ENCODE measurements around the gene CAP1. TPM values are rescaled to one million over a fixed set of nuclear protein-coding genes. Genes with fewer than 3 reads are reported as not detected.
A peak's percentile ranks its signal among the peaks of the same experiment; 100 is the strongest.

CAP1 gene, protein sequence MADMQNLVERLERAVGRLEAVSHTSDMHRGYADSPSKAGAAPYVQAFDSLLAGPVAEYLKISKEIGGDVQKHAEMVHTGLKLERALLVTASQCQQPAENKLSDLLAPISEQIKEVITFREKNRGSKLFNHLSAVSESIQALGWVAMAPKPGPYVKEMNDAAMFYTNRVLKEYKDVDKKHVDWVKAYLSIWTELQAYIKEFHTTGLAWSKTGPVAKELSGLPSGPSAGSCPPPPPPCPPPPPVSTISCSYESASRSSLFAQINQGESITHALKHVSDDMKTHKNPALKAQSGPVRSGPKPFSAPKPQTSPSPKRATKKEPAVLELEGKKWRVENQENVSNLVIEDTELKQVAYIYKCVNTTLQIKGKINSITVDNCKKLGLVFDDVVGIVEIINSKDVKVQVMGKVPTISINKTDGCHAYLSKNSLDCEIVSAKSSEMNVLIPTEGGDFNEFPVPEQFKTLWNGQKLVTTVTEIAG
- total RNA-seq (100 to 1,000 TPM; 177 to 234 (median 231) TPM), polyA plus RNA-seq (100 to 1,000 TPM; 286 to 412 (median 346) TPM)

DNA sequence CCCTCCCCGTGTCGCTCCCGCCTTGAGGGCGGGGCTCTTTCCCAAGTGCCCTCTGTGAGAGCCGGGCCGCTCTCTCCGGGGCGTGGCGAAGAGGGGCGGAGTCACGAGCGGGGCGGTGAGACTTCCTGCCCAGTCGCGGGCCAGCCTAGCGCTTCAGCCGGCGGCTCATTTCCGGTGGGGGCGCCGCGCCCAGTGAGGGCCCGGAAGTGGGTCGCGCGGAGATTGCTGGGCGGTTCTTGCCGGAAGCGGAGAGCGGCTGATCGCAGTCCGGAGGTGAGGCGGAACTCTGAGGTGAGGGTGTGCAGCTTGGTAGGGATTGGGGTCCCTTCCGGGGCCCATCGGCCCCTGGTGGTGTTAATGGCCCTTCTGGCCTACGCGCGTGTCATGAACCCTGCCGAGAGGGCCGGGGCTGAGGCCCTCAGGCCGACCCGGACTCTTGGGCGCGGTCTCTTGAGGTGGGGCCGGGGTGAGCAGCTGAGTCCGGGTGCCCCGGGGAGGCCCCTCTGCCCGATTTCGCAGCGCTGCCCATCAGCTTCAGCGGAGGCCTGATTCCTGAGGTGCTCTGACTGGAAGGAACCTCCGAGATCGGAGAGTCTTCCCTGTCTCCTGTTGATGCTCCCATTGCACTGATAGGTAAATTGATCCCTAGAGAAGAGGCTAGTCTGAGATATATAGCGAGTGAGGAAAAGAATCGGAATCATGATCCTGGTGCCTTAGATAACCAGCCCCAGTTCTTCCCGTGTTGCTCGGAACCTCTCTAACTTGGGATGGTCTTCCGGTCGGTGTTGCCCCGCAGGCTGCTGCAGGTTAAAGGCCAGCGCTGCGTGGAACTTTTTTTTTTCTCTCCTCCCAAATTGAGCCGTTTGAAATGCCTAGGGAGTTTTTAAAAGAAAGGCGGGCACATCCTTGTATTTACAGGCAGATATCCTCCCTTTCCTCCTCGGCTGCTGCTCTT lies at the start of gene CAP1:
Gene CAP1 (plus strand): TSS at position 219 of the 955 bp plus-strand sequence. CDS start 18,618 bp downstream, outside the sequence.
- 1% methylated on average over 65 of the region's 65 CpGs for WGBS, 2 donors
- peak; percentile 99 for DNase-seq
- peak within 1 kb of the TSS; percentile 99 to 100 (median 100) for H3K27ac ChIP-seq
- peak within 1 kb of the TSS; percentile 59 to 88 (median 80) for H3K4me3 ChIP-seq
- TF ChIP-seq EP300 (IDR thresholded peaks at IDR 0.05), result peak in 1 of 4 donors; percentile 68
- peak in 1 of 2 donors; percentile 1 for TF ChIP-seq POLR2A (IDR thresholded peaks at IDR 0.05)
- TF ChIP-seq POLR2AphosphoS5 (IDR thresholded peaks at IDR 0.05), result peak in 2 of 4 donors; percentile 84 to 87
- TF ChIP-seq, protein P1, sequence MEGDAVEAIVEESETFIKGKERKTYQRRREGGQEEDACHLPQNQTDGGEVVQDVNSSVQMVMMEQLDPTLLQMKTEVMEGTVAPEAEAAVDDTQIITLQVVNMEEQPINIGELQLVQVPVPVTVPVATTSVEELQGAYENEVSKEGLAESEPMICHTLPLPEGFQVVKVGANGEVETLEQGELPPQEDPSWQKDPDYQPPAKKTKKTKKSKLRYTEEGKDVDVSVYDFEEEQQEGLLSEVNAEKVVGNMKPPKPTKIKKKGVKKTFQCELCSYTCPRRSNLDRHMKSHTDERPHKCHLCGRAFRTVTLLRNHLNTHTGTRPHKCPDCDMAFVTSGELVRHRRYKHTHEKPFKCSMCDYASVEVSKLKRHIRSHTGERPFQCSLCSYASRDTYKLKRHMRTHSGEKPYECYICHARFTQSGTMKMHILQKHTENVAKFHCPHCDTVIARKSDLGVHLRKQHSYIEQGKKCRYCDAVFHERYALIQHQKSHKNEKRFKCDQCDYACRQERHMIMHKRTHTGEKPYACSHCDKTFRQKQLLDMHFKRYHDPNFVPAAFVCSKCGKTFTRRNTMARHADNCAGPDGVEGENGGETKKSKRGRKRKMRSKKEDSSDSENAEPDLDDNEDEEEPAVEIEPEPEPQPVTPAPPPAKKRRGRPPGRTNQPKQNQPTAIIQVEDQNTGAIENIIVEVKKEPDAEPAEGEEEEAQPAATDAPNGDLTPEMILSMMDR (IDR thresholded peaks at IDR 0.05), result no peak
- no peaks in the 10 kb centered on the region for H3K36me3 ChIP-seq
- peaks cover 0 to 90% (median 73%) of the 10 kb centered on the region in 4 donors for H3K4me1 ChIP-seq
- H3K27me3 ChIP-seq, result no peaks in the 10 kb centered on the region
- intact Hi-C loops (cut with DNase I), result loop anchor here (5.0 kb wide), 2 partner anchors 37 to 217 kb away; partner anchors contain the start of gene ZMPSTE24
- no peaks in the 10 kb centered on the region for H3K9me3 ChIP-seq

DNA sequence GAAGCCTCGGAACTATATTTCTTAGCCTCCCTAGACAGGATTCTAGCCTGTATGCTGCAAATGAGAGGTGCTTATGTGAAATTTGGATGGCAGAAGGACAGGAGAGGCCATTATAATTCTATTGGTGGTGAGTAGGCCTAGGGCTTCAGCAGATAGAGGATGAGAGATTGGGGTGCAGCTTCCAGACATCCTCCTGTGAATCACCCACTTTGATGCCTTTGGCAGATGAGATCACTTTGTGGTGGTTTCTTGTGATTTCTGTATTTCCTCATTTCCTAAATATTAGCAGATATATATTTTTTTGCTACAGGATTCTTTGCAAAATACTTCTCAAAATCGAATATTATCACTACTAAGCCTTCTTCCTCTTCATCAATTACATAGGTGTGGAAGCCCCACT lies 48.3 kb upstream of the CAP1 start:
- 71 to 90% methylated on average over 2 of the region's 2 CpGs for WGBS, 2 donors
- no peaks in the 10 kb centered on the region for H3K4me1 ChIP-seq
- H3K4me3 ChIP-seq, result no peak overlapping the region
- no peaks in the 10 kb centered on the region for H3K27me3 ChIP-seq
- intact Hi-C loops (cut with DNase I), result no loop called here
- DNase-seq, result no peak
- TF ChIP-seq POLR2AphosphoS5 (IDR thresholded peaks at IDR 0.05) (no peak), POLR2A (IDR thresholded peaks at IDR 0.05) (no peak), EP300 (IDR thresholded peaks at IDR 0.05) (no peak)
- TF ChIP-seq, protein P1 (IDR thresholded peaks at IDR 0.05), result no peak
- H3K36me3 ChIP-seq, result no peaks in the 10 kb centered on the region
- H3K9me3 ChIP-seq, result no peaks in the 10 kb centered on the region
- no peak overlapping the region for H3K27ac ChIP-seq

DNA sequence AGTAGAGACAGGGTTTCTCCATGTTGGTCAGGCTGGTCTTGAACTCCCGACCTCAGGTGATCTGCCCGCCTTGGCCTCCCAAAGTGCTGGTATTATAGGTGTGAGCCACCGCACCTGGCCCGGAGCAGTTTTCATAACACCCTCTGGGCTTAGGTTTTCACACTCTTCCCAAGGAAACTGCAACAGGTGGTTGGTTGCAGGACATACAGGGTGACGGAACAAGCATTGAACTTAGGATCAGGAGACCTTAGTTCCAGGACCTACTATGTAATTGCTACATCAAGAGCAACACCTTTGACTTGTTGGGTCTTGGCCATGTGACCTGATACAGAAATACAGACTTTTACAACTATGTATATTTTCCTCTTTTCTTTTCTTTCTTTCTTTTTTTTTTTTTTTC lies 47.6 kb upstream of the CAP1 start:
- H3K4me3 ChIP-seq, result no peak overlapping the region
- no peaks in the 10 kb centered on the region for H3K36me3 ChIP-seq
- H3K27me3 ChIP-seq, result no peaks in the 10 kb centered on the region
- WGBS, 2 donors, result 94 to 96% methylated on average over 5 of the region's 5 CpGs
- H3K4me1 ChIP-seq, result no peaks in the 10 kb centered on the region
- intact Hi-C loops (cut with DNase I), result no loop called here
- H3K27ac ChIP-seq, result no peak overlapping the region
- H3K9me3 ChIP-seq, result no peaks in the 10 kb centered on the region
- no peak for TF ChIP-seq POLR2AphosphoS5 (IDR thresholded peaks at IDR 0.05)
- no peak for TF ChIP-seq EP300 (IDR thresholded peaks at IDR 0.05)
- no peak for TF ChIP-seq POLR2A (IDR thresholded peaks at IDR 0.05)
- TF ChIP-seq, protein P1 (IDR thresholded peaks at IDR 0.05), result no peak
- no peak for DNase-seq

DNA sequence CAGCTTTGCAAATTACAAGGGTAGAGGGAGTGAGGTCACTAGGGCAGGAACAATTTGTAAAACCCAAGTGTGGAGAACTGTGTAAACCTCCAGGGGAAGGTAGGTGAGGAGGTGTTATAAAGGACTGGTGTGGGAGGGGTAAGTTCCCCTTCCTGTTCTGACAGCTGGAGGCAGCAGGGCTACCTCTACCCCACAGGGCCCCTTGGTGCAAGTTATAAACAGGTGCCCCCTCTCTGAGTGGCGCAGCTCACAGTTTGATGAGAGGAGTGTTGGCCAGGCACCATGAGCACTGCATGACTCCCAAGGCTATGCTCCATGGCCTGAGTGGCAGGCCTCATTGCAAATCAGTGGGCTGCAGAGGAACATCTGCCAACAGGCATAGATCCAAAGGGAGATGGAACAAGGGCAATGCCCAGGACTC lies 44.5 kb upstream of the CAP1 start:
- TF ChIP-seq POLR2A (IDR thresholded peaks at IDR 0.05), result no peak
- TF ChIP-seq, protein P1 (IDR thresholded peaks at IDR 0.05), result no peak
- TF ChIP-seq EP300 (IDR thresholded peaks at IDR 0.05), result no peak
- TF ChIP-seq POLR2AphosphoS5 (IDR thresholded peaks at IDR 0.05), result no peak
- H3K9me3 ChIP-seq, result no peaks in the 10 kb centered on the region
- no peaks in the 10 kb centered on the region for H3K4me1 ChIP-seq
- no peak overlapping the region for H3K4me3 ChIP-seq
- WGBS, 2 donors, result 61 to 91% methylated on average over 1 of the region's 1 CpG
- intact Hi-C loops (cut with DNase I), result no loop called here
- no peak overlapping the region for H3K27ac ChIP-seq
- no peaks in the 10 kb centered on the region for H3K36me3 ChIP-seq
- H3K27me3 ChIP-seq, result no peaks in the 10 kb centered on the region
- no peak for DNase-seq
